Nephron progenitor cell (in vitro differentiated cells): ENCODE data around the gene SERPINB8.

Source experiments
- DNase-seq: peaks from one replicate; pipeline ENCODE4 v3.0.0; 2021
- H3K27ac Mint-ChIP-seq: 2 replicates; pipeline ENCODE4 v1.8.0; 2021; ENCODE audit warnings: mild to moderate bottlenecking, moderate library complexity, mixed read lengths
- H3K27me3 Mint-ChIP-seq: 2 replicates; pipeline ENCODE4 v1.8.0; 2021; ENCODE audit warnings: mild to moderate bottlenecking, low read depth, mixed read lengths; ENCODE audit not compliant: poor library complexity
- H3K36me3 Mint-ChIP-seq: 2 replicates; pipeline ENCODE4 v1.8.0; 2021; ENCODE audit warnings: low read depth, mixed read lengths
- H3K4me1 Mint-ChIP-seq: 2 replicates; pipeline ENCODE4 v1.8.0; 2021; ENCODE audit warnings: mixed read lengths
- H3K4me3 Mint-ChIP-seq: 2 replicates; pipeline ENCODE4 v1.8.0; 2021; ENCODE audit warnings: mild to moderate bottlenecking, moderate library complexity, mixed read lengths
- H3K9me3 Mint-ChIP-seq: 2 replicates; pipeline ENCODE4 v1.8.0; 2021; ENCODE audit warnings: mild to moderate bottlenecking, moderate library complexity, mixed read lengths
- TF ChIP-seq, protein P1 (sequence below): fragments of 200-600 bp; sonication (generic); IDR thresholded peaks from 2 replicates; pipeline ENCODE4 v1.5.0; 2021; ENCODE audit warnings: antibody characterized with exemption

The SERPINB8 gene

DNA sequence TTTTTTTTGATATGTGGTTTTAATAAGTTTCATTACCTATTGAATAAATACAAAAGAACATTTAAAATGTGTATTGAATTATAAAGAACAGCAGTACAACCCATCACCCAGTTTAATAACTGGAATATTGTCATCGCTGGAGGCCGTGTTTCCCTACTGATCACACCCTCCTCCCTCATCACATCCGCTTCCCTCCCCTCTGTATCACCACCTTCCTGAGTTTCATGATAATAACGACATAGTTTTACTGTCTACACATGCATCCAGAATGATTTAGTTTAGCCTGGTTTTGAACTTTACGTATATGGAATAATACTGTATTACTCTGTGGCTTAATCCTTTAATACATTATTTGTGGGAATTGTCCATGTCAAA, 2.1 kb downstream of the SERPINB8 start:
- DNase-seq, result no peak
- H3K9me3 Mint-ChIP-seq, result peaks cover 8% of the 10 kb centered on the region
- peaks cover 13% of the 10 kb centered on the region for H3K27me3 Mint-ChIP-seq
- H3K4me3 Mint-ChIP-seq, result peak overlapping the region; percentile 86
- TF ChIP-seq, protein P1, sequence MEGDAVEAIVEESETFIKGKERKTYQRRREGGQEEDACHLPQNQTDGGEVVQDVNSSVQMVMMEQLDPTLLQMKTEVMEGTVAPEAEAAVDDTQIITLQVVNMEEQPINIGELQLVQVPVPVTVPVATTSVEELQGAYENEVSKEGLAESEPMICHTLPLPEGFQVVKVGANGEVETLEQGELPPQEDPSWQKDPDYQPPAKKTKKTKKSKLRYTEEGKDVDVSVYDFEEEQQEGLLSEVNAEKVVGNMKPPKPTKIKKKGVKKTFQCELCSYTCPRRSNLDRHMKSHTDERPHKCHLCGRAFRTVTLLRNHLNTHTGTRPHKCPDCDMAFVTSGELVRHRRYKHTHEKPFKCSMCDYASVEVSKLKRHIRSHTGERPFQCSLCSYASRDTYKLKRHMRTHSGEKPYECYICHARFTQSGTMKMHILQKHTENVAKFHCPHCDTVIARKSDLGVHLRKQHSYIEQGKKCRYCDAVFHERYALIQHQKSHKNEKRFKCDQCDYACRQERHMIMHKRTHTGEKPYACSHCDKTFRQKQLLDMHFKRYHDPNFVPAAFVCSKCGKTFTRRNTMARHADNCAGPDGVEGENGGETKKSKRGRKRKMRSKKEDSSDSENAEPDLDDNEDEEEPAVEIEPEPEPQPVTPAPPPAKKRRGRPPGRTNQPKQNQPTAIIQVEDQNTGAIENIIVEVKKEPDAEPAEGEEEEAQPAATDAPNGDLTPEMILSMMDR, result no peak
- no peaks in the 10 kb centered on the region for H3K36me3 Mint-ChIP-seq
- no peak overlapping the region for H3K27ac Mint-ChIP-seq
- H3K4me1 Mint-ChIP-seq, result peaks cover 27% of the 10 kb centered on the region

DNA sequence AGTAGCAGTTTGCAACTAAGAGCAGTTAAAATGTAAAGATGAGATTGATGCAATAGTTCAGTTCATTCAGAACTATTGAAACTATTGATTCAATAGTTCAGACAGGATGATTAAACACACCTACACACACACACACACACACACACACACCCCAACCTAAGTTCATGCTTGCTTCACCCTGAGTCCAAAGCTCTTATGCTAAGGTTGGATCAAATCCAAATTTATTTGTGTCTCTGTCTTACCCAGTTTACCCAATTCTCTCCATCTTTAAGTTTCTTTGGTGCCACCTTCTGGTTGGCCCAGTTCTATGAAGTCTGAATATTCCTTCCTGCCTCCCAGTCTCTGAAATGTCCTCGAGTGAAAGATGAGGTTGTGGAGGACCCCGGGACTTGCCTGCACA, 5.1 kb downstream of the SERPINB8 start:
- H3K27me3 Mint-ChIP-seq, result peaks cover 4% of the 10 kb centered on the region
- TF ChIP-seq, protein P1, result no peak
- DNase-seq, result no peak
- H3K4me1 Mint-ChIP-seq, result peaks cover 22% of the 10 kb centered on the region
- H3K36me3 Mint-ChIP-seq, result no peaks in the 10 kb centered on the region
- no peak overlapping the region for H3K27ac Mint-ChIP-seq
- H3K4me3 Mint-ChIP-seq, result no peak overlapping the region
- H3K9me3 Mint-ChIP-seq, result peaks cover 8% of the 10 kb centered on the region

DNA sequence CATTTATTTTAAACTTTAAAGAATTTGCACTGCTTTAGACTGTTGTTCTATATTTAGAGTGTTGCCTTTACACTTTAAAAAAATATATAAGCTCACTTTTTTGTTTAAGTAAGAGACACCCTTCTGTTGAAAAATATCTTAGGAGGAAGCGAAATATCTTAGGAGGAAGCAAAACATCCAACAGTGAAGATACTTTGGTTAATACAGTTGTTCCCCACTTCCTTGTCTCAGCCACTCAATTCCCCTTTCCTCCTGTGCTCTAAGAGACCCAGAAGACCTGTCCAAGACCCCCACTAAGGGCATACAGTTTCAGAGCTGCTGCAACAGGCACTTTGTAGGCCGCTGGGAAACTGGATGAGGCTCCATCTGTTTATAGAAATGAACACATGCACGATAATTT, 5.7 kb downstream of the SERPINB8 start:
- TF ChIP-seq, protein P1, result no peak
- Mint-ChIP-seq H3K4me1 (peaks cover 26% of the 10 kb centered on the region), H3K4me3 (no peak overlapping the region), H3K36me3 (no peaks in the 10 kb centered on the region), H3K9me3 (peaks cover 8% of the 10 kb centered on the region), H3K27me3 (peaks cover 4% of the 10 kb centered on the region), H3K27ac (no peak overlapping the region)
- DNase-seq, result no peak

DNA sequence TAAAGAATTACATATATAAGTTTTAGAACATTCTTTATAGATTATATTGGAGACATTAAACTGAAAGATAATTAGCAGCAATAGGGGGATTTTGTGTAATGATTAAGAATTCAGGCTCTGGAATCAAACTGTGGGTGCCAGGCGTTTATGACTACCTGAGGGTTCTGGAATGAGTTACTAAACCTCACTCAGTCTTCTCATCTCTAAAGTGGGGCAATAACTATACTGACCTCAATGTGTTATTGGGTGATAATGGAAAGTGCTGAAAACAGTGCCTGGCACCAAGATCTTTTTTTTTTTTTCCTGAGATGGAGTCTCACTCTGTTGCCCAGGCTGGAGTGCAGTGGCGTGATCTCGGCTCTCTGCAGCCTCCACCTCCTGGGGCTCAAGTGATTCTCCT, 7.2 kb downstream of the SERPINB8 start:
- H3K27me3 Mint-ChIP-seq, result peaks cover 4% of the 10 kb centered on the region
- peaks cover 8% of the 10 kb centered on the region for H3K9me3 Mint-ChIP-seq
- no peak overlapping the region for H3K27ac Mint-ChIP-seq
- no peak overlapping the region for H3K4me3 Mint-ChIP-seq
- no peak for DNase-seq
- peaks cover 16% of the 10 kb centered on the region for H3K4me1 Mint-ChIP-seq
- no peaks in the 10 kb centered on the region for H3K36me3 Mint-ChIP-seq
- TF ChIP-seq, protein P1, result no peak

DNA sequence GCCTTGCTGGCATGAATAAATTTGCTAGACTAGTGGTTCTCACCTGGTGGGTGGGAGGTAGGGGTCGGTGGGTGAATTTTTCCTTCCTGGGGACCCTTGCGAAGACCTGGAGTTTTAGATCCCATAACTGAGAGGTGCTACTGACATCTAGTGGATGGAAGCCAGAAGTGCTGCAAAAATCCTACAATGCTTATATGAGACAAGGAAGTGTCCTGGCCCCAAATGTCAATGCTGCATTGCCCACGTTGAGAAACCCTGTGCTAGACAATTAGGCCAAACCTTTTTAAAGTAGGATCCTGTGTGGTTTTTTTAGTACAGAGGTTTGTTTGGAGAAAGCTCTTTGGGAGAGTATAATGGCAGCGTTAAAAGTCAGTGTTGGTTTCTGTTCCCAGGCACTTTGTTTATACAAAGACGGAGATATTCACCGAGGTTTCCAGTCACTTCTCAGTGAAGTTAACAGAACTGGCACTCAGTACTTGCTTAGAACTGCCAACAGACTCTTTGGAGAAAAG, 9.6 kb downstream of the SERPINB8 start:
- Mint-ChIP-seq H3K36me3 (no peaks in the 10 kb centered on the region), H3K4me1 (peaks cover 16% of the 10 kb centered on the region), H3K27me3 (peaks cover 4% of the 10 kb centered on the region), H3K4me3 (peak overlapping the region; percentile 49), H3K9me3 (no peaks in the 10 kb centered on the region), H3K27ac (no peak overlapping the region)
- DNase-seq, result peak; percentile 56
- TF ChIP-seq, protein P1, result peak; percentile 80

DNA sequence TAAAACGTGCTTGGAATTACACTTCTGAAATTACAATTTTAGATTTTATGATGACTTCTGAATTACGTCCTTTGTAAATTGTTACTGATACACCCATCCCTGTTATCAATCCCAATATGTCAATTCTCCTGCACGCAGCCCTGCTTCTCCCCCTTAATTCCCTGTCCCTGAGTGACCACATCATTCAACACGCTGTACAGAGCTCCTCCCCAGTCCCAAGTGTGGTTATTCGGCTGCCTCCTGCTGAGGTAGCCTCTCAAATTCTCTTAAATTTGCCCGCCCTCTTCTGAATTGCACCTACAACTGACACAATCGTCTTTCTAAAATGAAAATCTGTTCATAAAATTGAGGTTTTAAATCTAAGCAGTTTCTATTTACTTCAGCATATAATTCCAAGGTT, 10.1 kb downstream of the SERPINB8 start:
- Mint-ChIP-seq H3K9me3 (no peaks in the 10 kb centered on the region), H3K36me3 (no peaks in the 10 kb centered on the region), H3K27me3 (peaks cover 4% of the 10 kb centered on the region), H3K27ac (no peak overlapping the region), H3K4me3 (no peak overlapping the region), H3K4me1 (peaks cover 16% of the 10 kb centered on the region)
- TF ChIP-seq, protein P1, result no peak
- DNase-seq, result no peak
